B cell (primary cell): ENCODE measurements around the gene ADM5. TPM values are rescaled to one million over a fixed set of nuclear protein-coding genes. Genes with fewer than 3 reads are reported as not detected.
A peak's percentile ranks its signal among the peaks of the same experiment; 100 is the strongest.

ENCODE experiments used
- ATAC-seq: fragments of 200-7000 bp; cut with Tn5 transposase; one replicate; pipeline ENCODE4 v1.10.0; 2021; ENCODE audit warnings: low read depth, mild to moderate bottlenecking, moderate number of reproducible peaks, moderate library complexity
- CTCF ChIA-PET: fragments of 350-600 bp; sonication (Branson Sonifier 250); formaldehyde crosslinking; loops from one replicate; lab custom pipeline; 2021; ENCODE audit warnings: antibody characterized with exemption, inconsistent platforms; lab: Charles Lee
- POLR2A ChIA-PET: fragments of 350-600 bp; sonication (Branson Sonifier 250); formaldehyde crosslinking; loops from one replicate; lab custom pipeline; 2021; ENCODE audit warnings: antibody characterized with exemption; lab: Charles Lee
- DNase-seq: peaks from one replicate; pipeline ENCODE4 v3.0.0; 2013
- H2AFZ ChIP-seq: 2 replicates; pipeline ENCODE4 v1.6.1; 2012; ENCODE audit warnings: mild to moderate bottlenecking, low read depth, low read length; ENCODE audit not compliant: insufficient read depth, poor library complexity, severe bottlenecking
- H3K27ac ChIP-seq, 2 donors: 1 replicate in 1 of 2; 2 replicates in 1 of 2; pipeline ENCODE4 v1.5.1; 2012 to 2013; ENCODE audit warnings: low read length in 2 of 2, mild to moderate bottlenecking in 2 of 2, moderate library complexity in 1 of 2
- H3K27me3 ChIP-seq, 4 experiments: fragments of 200-600 bp in 1 of 4; sonication (generic) in 1 of 4; replicated peaks in 1 of 4; 1 replicate in 2 of 4; 2 replicates in 2 of 4; pipeline versions ENCODE4 v1.6.1 to v1.7.0; 2013 to 2016; ENCODE audit warnings: low read length in 3 of 4, mild to moderate bottlenecking in 2 of 4, mixed read lengths in 1 of 4, moderate library complexity in 1 of 4; ENCODE audit not compliant: insufficient read depth in 4 of 4, control insufficient read depth in 3 of 4; ENCODE audit errors: control extremely low read depth in 1 of 4
- H3K36me3 ChIP-seq, 2 experiments: replicated peaks in 1 of 2; 1 replicate in 1 of 2; 2 replicates in 1 of 2; pipeline versions ENCODE4 v1.6.1 to v1.7.1; 2013; ENCODE audit warnings: low read length in 1 of 2; ENCODE audit not compliant: insufficient read depth in 2 of 2, control insufficient read depth in 1 of 2; ENCODE audit errors: control extremely low read depth in 1 of 2, extremely low read depth in 1 of 2
- H3K4me1 ChIP-seq, 2 donors: fragments of 200-600 bp in 1 of 2; sonication (generic) in 1 of 2; 1 replicate in 1 of 2; 2 replicates in 1 of 2; pipeline versions ENCODE4 v1.5.1 to v1.6.1; 2013 to 2017; ENCODE audit warnings: low read length in 2 of 2; ENCODE audit not compliant: control insufficient read depth in 2 of 2, insufficient read depth in 2 of 2
- H3K4me2 ChIP-seq: replicated peaks from 2 replicates; pipeline ENCODE3; 2012; ENCODE audit warnings: mild to moderate bottlenecking, low read depth, low read length; ENCODE audit not compliant: poor library complexity, severe bottlenecking
- H3K4me3 ChIP-seq, 5 experiments: fragments of 200-600 bp in 1 of 5; sonication (generic) in 1 of 5; 1 replicate in 3 of 5; 2 replicates in 2 of 5; pipeline versions ENCODE4 v1.5.1 to v1.7.0; 2011 to 2016; ENCODE audit warnings: low read length in 4 of 5, mild to moderate bottlenecking in 4 of 5, low read depth in 2 of 5, control low read depth in 1 of 5, moderate library complexity in 1 of 5; ENCODE audit not compliant: insufficient read depth in 1 of 5; ENCODE audit errors: control extremely low read depth in 1 of 5, extremely low read depth in 1 of 5
- H3K79me2 ChIP-seq: fragments of 200-600 bp; sonication (generic); one replicate; pipeline ENCODE4 v1.6.0; 2016; ENCODE audit warnings: low read length; ENCODE audit not compliant: control insufficient read depth, insufficient read depth
- H3K9ac ChIP-seq: fragments of 200-600 bp; sonication (generic); 2 replicates; pipeline ENCODE4 v1.6.1; 2017; ENCODE audit warnings: mild to moderate bottlenecking, low read length, moderate library complexity
- H3K9me3 ChIP-seq, 3 donors: one replicate each; pipeline versions ENCODE4 v1.6.1 to v1.7.1; 2013; ENCODE audit warnings: low read length in 2 of 3; ENCODE audit not compliant: control insufficient read depth in 2 of 3, insufficient read depth in 1 of 3; ENCODE audit errors: control extremely low read depth in 1 of 3
- H4K20me1 ChIP-seq: 2 replicates; pipeline ENCODE4 v1.6.0; 2012; ENCODE audit warnings: mild to moderate bottlenecking, low read length; ENCODE audit not compliant: insufficient read depth, control insufficient read depth, poor library complexity, severe bottlenecking
- H3K27ac Mint-ChIP-seq: one replicate; pipeline ENCODE4 v1.8.0; 2021; ENCODE audit warnings: mixed read lengths
- H3K27me3 Mint-ChIP-seq: one replicate; pipeline ENCODE4 v1.8.0; 2021; ENCODE audit warnings: mixed read lengths
- H3K4me1 Mint-ChIP-seq: one replicate; pipeline ENCODE4 v1.8.0; 2021; ENCODE audit warnings: mixed read lengths
- H3K4me3 Mint-ChIP-seq: one replicate; pipeline ENCODE4 v1.8.0; 2021; ENCODE audit warnings: mixed read lengths
- H3K9me3 Mint-ChIP-seq: one replicate; pipeline ENCODE4 v1.8.0; 2022; ENCODE audit warnings: mixed read lengths; ENCODE audit not compliant: insufficient read depth
- CTCF ChIP-seq: fragments of 200-600 bp; IDR thresholded peaks from one replicate; pipeline ENCODE4 v1.8.0; 2022; ENCODE audit warnings: antibody characterized with exemption, mild to moderate bottlenecking
- EZH2 ChIP-seq: IDR thresholded peaks from 2 replicates; pipeline ENCODE4 v1.6.1; 2012; ENCODE audit warnings: borderline replicate concordance, low read depth, mild to moderate bottlenecking, moderate library complexity, low read length; ENCODE audit not compliant: insufficient read depth, poor library complexity, severe bottlenecking
- WGBS: methylation state at CpG from one replicate; pipeline ENCODE4 v1.1.5; 2013; ENCODE audit warnings: missing lambda C conversion rate; ENCODE audit not compliant: insufficient coverage; 5-methylcytosine and 5-hydroxymethylcytosine counted together
- intact Hi-C: fragments of 100-400 bp; cut with micrococcal nuclease; formaldehyde crosslinking; loops from one replicate; pipeline ENCODE4 v1.10.0; 2022
- polyA plus RNA-seq: library from polyadenylated mRNA; depleted of rRNA; stranded (reverse); fragments of >200 nt; gene quantifications from 2 replicates; pipeline ENCODE4 v1.2.3, GENCODE V29; 2012
- total RNA-seq, 2 donors: library from RNA; stranded (reverse); fragments of 120-200 nt in 1 of 2; gene quantifications; 1 replicate in 1 of 2; 2 replicates in 1 of 2; pipeline versions ENCODE4 v1.2.3 to v1.2.4, GENCODE V29; 2013 to 2022

ADM5 gene
- total and polyA plus RNA-seq, 2 donors (not counting 1 experiment from before 2014, with no cell fraction given) = 5.6 to 8.4 TPM

- peak overlapping the region; percentile 96 for H3K4me3 Mint-ChIP-seq
- H3K9me3 ChIP-seq = no peaks in the 10 kb centered on the region
- peaks cover 23% of the 10 kb centered on the region for H4K20me1 ChIP-seq
- peak overlapping the region; percentile 87 for H3K9ac ChIP-seq
- intact Hi-C loops = loop anchor here (1.0 kb wide), 2 partner anchors 189 to 235 kb away; partner anchors contain the start of genes AKT1S1, ALDH16A1 and TBC1D17
- TF ChIP-seq CTCF (no peak), EZH2 (no peak)
- H3K4me2 ChIP-seq = peak overlapping the region; percentile 92
- H3K4me1 ChIP-seq = peaks cover 37 to 55% of the 10 kb centered on the region in 2 donors
- H2AFZ ChIP-seq = peak overlapping the region; percentile 81
- H3K27me3 ChIP-seq = no peaks in the 10 kb centered on the region
- 13% methylated on average over 5 of the region's 5 CpGs for WGBS
- H3K27me3 Mint-ChIP-seq = no peaks in the 10 kb centered on the region
- CTCF ChIA-PET = interaction anchor here (0.9 to 1.5 kb wide), 5 partner anchors 22 to 72 kb away, joined by 3 to 8 read pairs (median 3); partner anchors contain the start of genes IRF3, NOSIP and PRRG2
- peaks cover 0 to 26% of the 10 kb centered on the region in 2 experiments for H3K36me3 ChIP-seq
- peak overlapping the region; percentile 64 to 97 (median 90) for H3K4me3 ChIP-seq
- POLR2A ChIA-PET = interaction anchor here (0.6 to 3.4 kb wide), 7 partner anchors 22 to 208 kb away, joined by 3 to 53 read pairs (median 3); partner anchors contain the start of genes NOSIP, PRMT1 and PRRG2
- DNase-seq (no peak), ATAC-seq (no peak)
- H3K4me1 Mint-ChIP-seq = peaks cover 53% of the 10 kb centered on the region
- peak overlapping the region; percentile 95 for H3K27ac Mint-ChIP-seq
- peaks cover 64% of the 10 kb centered on the region for H3K79me2 ChIP-seq
- H3K27ac ChIP-seq = peak overlapping the region; percentile 85 to 95
- H3K9me3 Mint-ChIP-seq = no peaks in the 10 kb centered on the region
Measured at GRCh38 chr19:49642492-49643035, 46.8 kb upstream of the ADM5 start.

- no peak overlapping the region for H3K9ac ChIP-seq
- H3K4me1 ChIP-seq = peaks cover 28 to 46% of the 10 kb centered on the region in 2 donors
- intact Hi-C loops = no loop called here
- Mint-ChIP-seq H3K4me1 (peaks cover 47% of the 10 kb centered on the region), H3K27me3 (no peaks in the 10 kb centered on the region), H3K27ac (no peak overlapping the region), H3K4me3 (peak overlapping the region; percentile 96), H3K9me3 (no peaks in the 10 kb centered on the region)
- peak overlapping the region; percentile 92 for H3K4me2 ChIP-seq
- H3K27ac ChIP-seq = no peak overlapping the region
- H3K79me2 ChIP-seq = peaks cover 64% of the 10 kb centered on the region
- DNase-seq = no peak
- CTCF ChIA-PET = interaction anchor here (1.3 to 1.5 kb wide), 2 partner anchors 25 to 63 kb away, joined by 3 read pairs; partner anchors contain the start of genes NOSIP and PRRG2
- no peak for ATAC-seq
- H3K9me3 ChIP-seq = no peaks in the 10 kb centered on the region
- H3K4me3 ChIP-seq = no peak overlapping the region
- WGBS = 79% methylated on average over 2 of the region's 2 CpGs
- POLR2A ChIA-PET = interaction anchor here (0.9 to 2.3 kb wide), 2 partner anchors 16 to 21 kb away, joined by 3 to 19 read pairs; no protein-coding TSS in a partner anchor
- H4K20me1 ChIP-seq = peaks cover 23% of the 10 kb centered on the region
- TF ChIP-seq CTCF (no peak), EZH2 (no peak)
- peaks cover 0 to 31% of the 10 kb centered on the region in 2 experiments for H3K36me3 ChIP-seq
- no peaks in the 10 kb centered on the region for H3K27me3 ChIP-seq
- H2AFZ ChIP-seq = no peak overlapping the region
Measured at GRCh38 chr19:49643466-49643865, 45.9 kb upstream of the ADM5 start.
